HepG2 (cell line): ENCODE results near the gene SGSH. TPM values are rescaled to one million over a fixed set of nuclear protein-coding genes. Genes with fewer than 3 reads are reported as not detected.
A peak's percentile ranks its signal among the peaks of the same experiment; 100 is the strongest.

Source experiments
- BRCA1 ChIP-seq: sonication (generic); formaldehyde crosslinking; IDR thresholded peaks from 2 replicates; pipeline ENCODE4 v1.4.0; 2020; ENCODE audit warnings: missing genetic modification reagents
- FOSL1 ChIP-seq: sonication (generic); formaldehyde crosslinking; IDR thresholded peaks from 2 replicates; pipeline ENCODE4 v1.9.0; 2021; ENCODE audit warnings: missing genetic modification reagents, borderline replicate concordance
- GLMP ChIP-seq: sonication (generic); formaldehyde crosslinking; IDR thresholded peaks from 2 replicates; pipeline ENCODE4 v1.9.0; 2021; ENCODE audit warnings: missing genetic modification reagents, mild to moderate bottlenecking, borderline replicate concordance
- HIC2 ChIP-seq: sonication (generic); formaldehyde crosslinking; IDR thresholded peaks from 2 replicates; pipeline ENCODE4 v1.9.0; 2022; ENCODE audit warnings: low read depth, missing genetic modification reagents
- HNF4A ChIP-seq: sonication (generic); formaldehyde crosslinking; IDR thresholded peaks from 2 replicates; pipeline ENCODE4 v1.4.0; 2020; ENCODE audit warnings: missing genetic modification reagents
- KDM2A ChIP-seq: sonication (generic); formaldehyde crosslinking; IDR thresholded peaks from 2 replicates; pipeline ENCODE4 v1.4.0; 2020; ENCODE audit warnings: low read depth, missing genetic modification reagents, borderline replicate concordance
- KLF6 ChIP-seq: IDR thresholded peaks from 2 replicates; pipeline ENCODE4 v1.8.0; 2016; ENCODE audit warnings: missing biosample characterization, missing genetic modification reagents
- MAFK ChIP-seq, 2 experiments: IDR thresholded peaks in 1 of 2; conservative IDR thresholded peaks in 1 of 2; 2 replicates each; pipeline ENCODE4 v1.6.1; 2011; ENCODE audit warnings: improper control_type of control experiment in 2 of 2, low read length in 2 of 2
- MNT ChIP-seq: fragments of 450-650 bp; IDR thresholded peaks from 2 replicates; pipeline ENCODE4 v1.6.1; 2016
- NFE2L1 ChIP-seq: sonication (generic); formaldehyde crosslinking; IDR thresholded peaks from 2 replicates; pipeline ENCODE4 v1.4.0; 2020; ENCODE audit warnings: missing genetic modification reagents, mild to moderate bottlenecking, borderline replicate concordance
- NFE2L2 ChIP-seq: fragments of 150-350 bp; IDR thresholded peaks from 2 replicates; pipeline ENCODE4 v1.6.1; 2014; ENCODE audit warnings: low read length
- RARA ChIP-seq: IDR thresholded peaks from 2 replicates; pipeline ENCODE4 v1.6.1; 2016; ENCODE audit warnings: missing genetic modification reagents, missing compliant biosample characterization
- SIN3A ChIP-seq: IDR thresholded peaks from 2 replicates; pipeline ENCODE4 v1.6.1; 2011; ENCODE audit warnings: low read depth, mild to moderate bottlenecking, control low read depth, low read length, borderline replicate concordance
- SSRP1 ChIP-seq: IDR thresholded peaks from 2 replicates; pipeline ENCODE4 v1.6.1; 2016; ENCODE audit warnings: control low read depth
- ZHX2 ChIP-seq, 2 experiments: sonication (generic) in 1 of 2; formaldehyde crosslinking in 1 of 2; IDR thresholded peaks; 2 replicates each; pipeline versions ENCODE4 v1.6.1 to v1.9.0; 2014 to 2022; ENCODE audit warnings: antibody characterized with exemption in 1 of 2, borderline replicate concordance in 1 of 2, inconsistent platforms in 1 of 2, low read depth in 1 of 2, missing genetic modification reagents in 1 of 2
- ZNF274 ChIP-seq: sonication (generic); formaldehyde crosslinking; IDR thresholded peaks from 2 replicates; pipeline ENCODE4 v1.5.1; 2020; ENCODE audit warnings: mild to moderate bottlenecking, missing genetic modification reagents
- ZNF564 ChIP-seq: sonication (generic); formaldehyde crosslinking; IDR thresholded peaks from 2 replicates; pipeline ENCODE4 v1.8.1; 2023; ENCODE audit warnings: mild to moderate bottlenecking, missing genetic modification reagents
- ZNF792 ChIP-seq: IDR thresholded peaks from 2 replicates; pipeline ENCODE4 v1.6.1; 2016
- polyA plus RNA-seq, 8 experiments: library from polyadenylated mRNA; depleted of rRNA in 3 of 8; stranded (reverse) in 7 of 8; unstranded in 1 of 8; fragments of >200 nt; fragmentation: Illumina TruSeq in 4 of 8; extraction: Trizol in 4 of 8; gene quantifications; 2 replicates each; pipeline versions ENCODE4 v1.2.1 to v1.2.3, GENCODE V29; 2011 to 2016; ENCODE audit warnings: low read depth in 4 of 8, missing spikeins in 1 of 8, mixed read lengths in 1 of 8; ENCODE audit not compliant: insufficient read depth in 1 of 8
- total RNA-seq, 5 experiments: library from RNA; depleted of rRNA; stranded (reverse); fragments of >200 nt; fragmentation: Illumina TruSeq; extraction: Trizol; gene quantifications; 2 replicates each; pipeline ENCODE4 v1.2.3, GENCODE V29; 2016; ENCODE audit warnings: low read depth in 1 of 5

SGSH gene
- total and polyA plus RNA-seq, 2 of the 13 experiments (the other 11 are each of a cell fraction or from before 2014, with no cell fraction given): 12.2 to 17.6 TPM

- peak; percentile 87; the same call in 1 of the 2 replicates for TF ChIP-seq HIC2
- 0 out of 2 replicates have a peak, but pooled peaks have one; percentile 42 for TF ChIP-seq SSRP1 (CRISPR knock-in tag)
- 0 out of 2 replicates have a peak, but pooled peaks have one; percentile 2 for TF ChIP-seq MNT
- peak; percentile 38; the same call in 1 of the 2 replicates for TF ChIP-seq KDM2A
- TF ChIP-seq ZHX2 (IDR thresholded peaks at IDR 0.05; ENCODE audit: low read depth): 0 out of 2 replicates have a peak, but pooled peaks have one; percentile 36
- no peak for TF ChIP-seq ZHX2 (CRISPR knock-in tag; IDR thresholded peaks at IDR 0.05; ENCODE audit: borderline replicate concordance)
- no peak for TF ChIP-seq NFE2L1 (CRISPR knock-in tag)
- peak; percentile 30; the same call in 1 of the 2 replicates for TF ChIP-seq ZNF792
- peak; percentile 99 for TF ChIP-seq NFE2L2
- TF ChIP-seq BRCA1 (CRISPR knock-in tag): no peak
- TF ChIP-seq KLF6 (CRISPR knock-in tag): 0 out of 2 replicates have a peak, but pooled peaks have one; percentile 57
- TF ChIP-seq GLMP (CRISPR knock-in tag): no peak
- no peak for TF ChIP-seq SIN3A
- peak; percentile 76; the same call in 1 of the 2 replicates for TF ChIP-seq FOSL1 (CRISPR knock-in tag)
- no peak for TF ChIP-seq ZNF564
- TF ChIP-seq HNF4A (CRISPR knock-in tag): 0 out of 2 replicates have a peak, but pooled peaks have one; percentile 16
- no peak for TF ChIP-seq ZNF274
- peak; percentile 94 to 99 for TF ChIP-seq MAFK (conservative IDR thresholded peaks at IDR 0.05 in 1 of 2, IDR thresholded peaks at IDR 0.05 in 1 of 2; ENCODE audit: low read length in 2 of 2)
- peak; percentile 60 for TF ChIP-seq RARA
Observed at GRCh38 chr17:80254396-80255251, 34.5 kb upstream of the SGSH start (continued).
